Measurements from ENCODE around the gene PTPRC.

GRCh38 chr1:198716051-198716450, 77.2 kb downstream of the PTPRC start:
- TF ChIP-seq RAD21 (conservative IDR thresholded peaks at IDR 0.05 in 1 of 2, IDR thresholded peaks at IDR 0.05 in 1 of 2) (no peak), CHD4 (IDR thresholded peaks at IDR 0.05; ENCODE audit: borderline replicate concordance) (no peak), MAZ (IDR thresholded peaks at IDR 0.05; ENCODE audit: borderline replicate concordance, low read depth, low read length) (no peak), TP53 (CRISPR knock-in tag; IDR thresholded peaks at IDR 0.05) (no peak)
